Urothelium cell line (cell line): ENCODE data around the gene C6orf52.
A peak's percentile ranks its signal among the peaks of the same experiment; 100 is the strongest.
"Not testable (repeated sequence)": the region's sequence is repeated elsewhere in the genome, so short reads cannot be mapped to it uniquely, and the experiment has no call there.

Source experiments
- DNase-seq: peaks from one replicate; pipeline ENCODE4 v3.0.0; 2011; ENCODE audit warnings: low spot score, mixed read lengths
- FAIRE-seq: peaks from 2 replicates; lab custom pipeline; 2011; peaks lifted over from hg19 to GRCh38; lab: Jason Lieb, UNC

The C6orf52 gene

DNA sequence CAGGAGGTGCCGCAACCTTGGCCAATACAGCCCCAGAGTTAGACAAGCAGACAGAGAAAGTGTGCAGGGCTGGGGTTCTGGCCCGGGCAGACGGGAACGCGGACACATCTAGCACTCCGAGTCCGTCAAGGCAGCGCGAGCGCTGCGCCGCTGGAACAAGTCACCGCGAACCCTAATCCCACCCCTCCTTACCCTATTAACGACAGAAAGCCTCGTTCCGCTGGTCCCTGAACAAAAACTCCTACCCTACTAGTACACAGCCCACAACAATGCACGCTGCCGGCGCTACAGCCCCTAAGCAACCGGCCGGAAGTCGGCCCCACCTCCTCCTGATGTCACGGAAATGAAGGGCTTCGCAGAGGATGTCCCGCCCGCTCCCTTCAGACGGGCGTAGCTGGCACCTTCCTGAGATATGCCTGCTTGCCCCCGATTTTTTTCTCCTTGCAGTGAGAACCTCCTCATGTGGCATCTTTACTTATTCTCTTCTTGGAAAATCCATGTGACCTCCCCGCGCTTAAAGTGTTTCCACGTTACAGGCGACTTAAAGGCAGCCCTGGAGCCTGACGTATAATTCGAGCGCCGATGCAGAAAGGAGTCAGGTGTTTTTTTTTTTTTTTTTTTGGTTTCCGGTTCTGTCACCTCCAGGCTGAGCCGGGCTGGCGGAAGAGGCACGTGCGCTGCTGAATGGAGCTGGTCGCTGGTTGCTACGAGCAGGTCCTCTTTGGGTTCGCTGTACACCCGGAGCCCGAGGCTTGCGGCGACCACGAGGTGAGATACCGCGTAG is at the start of gene C6orf52, which contains the start of gene PAK1IP1:
TSS of gene C6orf52 (minus strand) at position 315 of the 784 bp plus-strand sequence. CDS start 7,066 bp downstream, outside the sequence.
TSS of gene PAK1IP1 (plus strand) at position 671 of the 784 bp plus-strand sequence. CDS start at position 685, 14 bp downstream.
- FAIRE-seq (no peak), DNase-seq (peak; percentile 93)

DNA sequence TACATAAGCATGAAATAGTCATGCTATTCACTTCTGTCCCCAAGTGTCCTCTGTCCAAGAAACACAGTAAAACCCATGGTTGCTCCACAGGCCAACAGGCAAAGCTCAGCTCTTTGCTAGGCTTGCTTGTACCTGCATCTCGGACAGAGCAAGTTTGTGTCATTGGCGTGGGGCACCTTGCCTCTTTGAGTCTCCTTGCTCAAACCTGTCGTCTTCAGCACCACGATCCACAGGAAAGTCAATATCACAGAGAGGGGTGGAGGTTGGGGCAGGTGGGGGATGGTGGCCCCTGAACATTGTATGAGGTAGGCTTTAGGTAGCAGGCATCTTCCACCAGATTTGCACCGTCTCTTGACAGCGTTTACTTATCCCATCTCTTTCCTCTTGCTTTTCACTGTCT is 49.1 kb upstream of the C6orf52 start:
- no peak for FAIRE-seq

DNA sequence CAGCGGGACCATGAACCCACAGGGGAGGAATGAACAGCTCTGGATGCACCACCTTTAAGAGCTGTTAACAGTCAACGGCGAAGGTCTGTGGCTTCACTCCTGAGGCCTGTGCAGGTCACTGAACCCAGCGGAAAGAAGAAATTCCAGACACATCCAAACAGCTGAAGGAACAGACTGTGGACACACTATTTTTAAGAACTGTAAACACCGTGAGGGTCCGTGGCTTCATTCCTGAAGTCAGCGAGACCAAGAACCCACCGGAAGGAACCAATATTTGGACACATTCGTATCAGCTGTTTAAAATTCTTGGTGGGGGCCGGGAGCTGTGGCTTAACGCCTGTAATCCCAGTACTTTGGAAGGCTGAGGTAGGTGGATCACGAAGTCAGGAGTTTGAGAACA is 47.8 kb upstream of the C6orf52 start:
- no peak for FAIRE-seq
- DNase-seq, result no peak

More for the DNA sequence above, 49.1 kb upstream of the C6orf52 start:
- DNase-seq, result no peak

DNA sequence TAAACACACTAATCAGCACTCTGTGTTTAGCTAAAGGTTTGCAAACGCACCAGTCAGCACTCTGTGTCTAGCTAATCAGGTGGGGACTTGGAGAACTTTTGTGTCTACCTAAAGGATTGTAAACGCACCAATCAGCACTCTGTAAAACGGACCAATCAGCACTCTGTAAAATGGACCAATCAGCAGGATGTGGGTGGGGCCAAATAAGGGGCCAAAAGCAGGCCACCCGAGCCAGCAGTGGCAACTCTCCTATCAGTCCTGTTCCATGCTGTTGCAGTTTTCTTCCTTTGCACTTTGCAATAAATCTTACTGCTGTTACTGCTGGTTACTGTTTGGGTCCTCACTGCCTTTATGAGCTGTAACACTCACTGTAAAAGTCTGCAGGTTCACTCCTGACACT is 47.2 kb upstream of the C6orf52 start:
- not testable (repeated sequence) for FAIRE-seq

DNA sequence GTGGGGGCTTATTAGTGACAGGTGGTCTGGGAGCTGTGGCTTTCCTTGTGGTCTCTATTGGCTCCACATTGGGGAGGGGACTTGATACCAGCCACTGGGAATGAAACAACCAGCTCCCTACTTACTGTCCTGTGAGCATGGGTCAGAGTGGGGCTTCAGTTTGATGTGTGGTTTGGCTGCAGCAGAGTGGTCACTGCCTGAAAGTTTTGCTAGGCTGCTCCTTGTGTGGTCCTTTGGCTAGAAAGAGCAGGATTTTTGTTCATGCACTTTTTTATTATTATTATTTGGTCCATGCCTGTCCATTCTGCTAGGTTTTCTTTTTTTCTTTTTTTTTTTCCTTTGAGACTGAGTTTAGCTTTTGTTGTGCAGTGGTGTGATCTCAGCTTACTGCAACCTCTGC is 45.6 kb upstream of the C6orf52 start:
- FAIRE-seq, result no peak

More for the DNA sequence above, 47.2 kb upstream of the C6orf52 start:
- DNase-seq, result not testable (repeated sequence)

DNA sequence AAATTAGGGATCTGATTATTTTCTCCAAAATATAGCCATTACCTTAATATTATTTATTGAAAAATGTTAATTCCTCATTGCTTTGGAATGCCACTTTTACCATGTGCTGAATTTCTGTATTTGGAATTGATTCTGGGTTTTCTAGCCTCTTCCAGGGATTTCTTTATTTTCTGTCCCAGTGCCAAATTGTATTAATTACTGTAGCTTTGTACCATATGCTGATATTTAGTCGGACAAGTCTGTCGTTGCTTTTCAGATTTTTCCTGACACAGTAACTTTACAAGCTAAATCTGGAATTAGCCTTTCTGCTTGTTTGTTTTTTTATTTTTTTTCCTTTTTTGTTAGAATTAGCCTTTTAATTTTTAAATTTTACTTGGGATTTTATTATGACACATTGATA is 42.3 kb upstream of the C6orf52 start:
- DNase-seq, result no peak
- no peak for FAIRE-seq

More for the DNA sequence above, 45.6 kb upstream of the C6orf52 start:
- no peak for DNase-seq

DNA sequence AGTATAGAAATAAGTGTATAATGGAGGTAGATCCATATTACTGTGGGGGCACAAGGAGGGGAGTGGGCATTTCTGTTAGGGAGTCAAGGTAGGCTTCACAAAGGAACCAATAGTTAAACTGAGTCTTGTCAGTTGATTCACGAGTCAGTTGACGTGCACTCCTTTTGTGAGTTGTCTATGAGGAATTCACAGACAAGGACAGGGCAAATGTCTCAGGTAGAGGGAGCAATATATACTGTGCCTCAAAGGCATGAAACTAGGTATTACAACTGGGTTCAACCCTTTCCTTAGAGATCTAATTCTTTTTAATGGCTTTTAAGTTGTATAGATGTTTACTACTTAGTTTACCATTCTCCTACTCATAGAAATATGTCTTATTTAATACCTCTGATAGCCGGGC is 39.4 kb upstream of the C6orf52 start:
- FAIRE-seq, result no peak
- DNase-seq, result no peak

DNA sequence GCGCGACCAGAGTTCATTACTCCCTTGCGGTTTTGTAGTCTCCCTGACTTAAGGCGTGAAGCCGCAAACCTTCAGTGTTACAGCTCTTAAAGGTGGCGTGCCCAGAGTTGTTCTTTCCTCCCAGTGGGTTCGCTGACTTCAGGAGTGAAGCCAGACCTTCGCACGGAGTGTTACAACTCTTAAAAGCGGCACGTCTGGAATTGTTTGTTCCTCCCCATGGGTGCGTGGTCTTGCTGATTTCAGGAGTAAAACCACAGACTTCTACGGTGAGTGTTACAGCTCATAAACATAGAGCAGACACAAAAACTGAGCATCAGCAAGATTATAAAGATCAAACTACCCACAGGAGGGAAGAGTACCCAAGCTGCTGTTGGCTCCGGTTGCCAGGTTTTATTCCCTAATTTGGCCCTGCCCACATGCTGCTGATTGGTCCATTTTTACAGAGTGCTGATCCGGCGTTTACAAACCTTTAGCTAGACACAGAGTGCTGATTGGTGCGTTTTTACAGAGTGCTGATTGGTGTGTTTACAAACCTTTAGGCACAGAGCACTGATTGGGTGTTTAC is 38.8 kb upstream of the C6orf52 start:
- no peak for DNase-seq
- no peak for FAIRE-seq

DNA sequence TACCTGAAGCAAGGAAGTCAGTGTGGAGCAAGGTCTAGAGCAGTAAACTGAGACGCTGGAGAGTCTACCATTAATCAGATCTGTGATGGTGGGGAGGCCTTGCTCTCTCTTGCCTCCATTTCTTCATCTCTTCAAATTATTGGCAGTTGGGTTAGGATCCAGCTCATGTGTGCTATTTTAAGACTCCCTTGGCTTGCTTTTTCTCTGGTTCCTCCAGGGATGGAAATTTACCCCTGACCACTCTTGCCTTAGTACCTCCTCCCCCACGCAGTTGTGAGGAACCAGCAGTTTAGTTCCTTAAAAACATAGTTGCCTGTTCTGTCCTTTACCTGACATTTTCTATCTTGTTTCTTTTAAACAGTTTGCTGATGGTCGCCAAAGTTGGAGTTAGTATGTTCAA is 35.8 kb upstream of the C6orf52 start:
- DNase-seq, result no peak
- FAIRE-seq, result no peak

DNA sequence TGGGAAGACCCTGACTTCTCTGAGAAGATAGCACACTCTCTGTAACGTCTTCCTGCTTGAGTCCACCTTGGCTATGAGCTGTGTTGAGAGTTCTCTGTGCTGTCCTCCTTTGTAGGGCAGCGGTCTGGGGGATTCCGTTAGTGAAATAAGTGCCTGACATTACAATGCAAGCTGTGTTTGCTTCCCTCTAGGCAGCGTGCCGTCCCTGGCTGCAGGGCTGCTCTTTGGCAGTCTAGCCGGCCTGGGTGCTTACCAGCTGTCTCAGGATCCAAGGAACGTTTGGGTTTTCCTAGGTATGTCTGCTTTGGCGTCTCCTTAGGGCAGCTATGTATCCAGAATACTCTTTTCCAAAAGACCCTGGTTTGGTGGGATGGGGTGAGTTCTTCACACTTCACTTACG is 31.3 kb upstream of the C6orf52 start:
- no peak for DNase-seq

DNA sequence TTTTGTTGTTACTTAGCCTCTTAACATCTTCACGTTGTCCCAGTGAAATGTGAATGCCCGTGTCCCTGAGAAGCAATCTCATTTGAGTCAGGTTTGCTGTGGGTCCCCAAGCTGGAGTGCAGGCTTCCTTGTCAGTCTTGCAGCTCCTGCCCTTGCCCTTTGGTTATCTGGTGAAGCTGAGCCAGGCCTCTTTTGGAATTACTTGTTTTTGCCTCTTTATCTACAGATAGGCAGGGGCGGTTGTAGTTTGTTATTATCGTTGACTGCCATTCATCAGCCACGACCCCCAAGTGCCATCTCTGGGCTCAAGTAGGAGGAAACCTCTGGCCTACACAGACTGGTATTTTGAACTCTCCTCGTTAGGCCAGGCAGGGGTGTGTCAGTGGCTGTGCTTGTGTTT is 30.6 kb upstream of the C6orf52 start:
- FAIRE-seq, result no peak
- no peak for DNase-seq

More for the DNA sequence above, 31.3 kb upstream of the C6orf52 start:
- no peak for FAIRE-seq

DNA sequence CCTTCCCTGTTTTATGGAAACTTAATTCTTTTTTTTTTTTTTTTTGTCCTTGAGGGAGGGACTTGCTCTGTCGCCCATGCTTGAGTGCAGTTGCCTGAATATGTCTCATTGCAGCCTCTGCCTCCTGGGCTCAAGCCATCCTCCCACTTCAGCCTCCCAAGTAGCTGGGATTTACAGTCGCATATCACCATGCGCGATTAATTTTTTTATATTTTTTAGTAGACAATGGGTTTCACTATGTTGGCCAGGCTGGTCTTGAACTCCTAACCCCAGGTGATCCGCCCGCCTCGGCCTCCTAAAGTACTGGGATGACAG is 29.1 kb upstream of the C6orf52 start:
- DNase-seq, result no peak
- no peak for FAIRE-seq

DNA sequence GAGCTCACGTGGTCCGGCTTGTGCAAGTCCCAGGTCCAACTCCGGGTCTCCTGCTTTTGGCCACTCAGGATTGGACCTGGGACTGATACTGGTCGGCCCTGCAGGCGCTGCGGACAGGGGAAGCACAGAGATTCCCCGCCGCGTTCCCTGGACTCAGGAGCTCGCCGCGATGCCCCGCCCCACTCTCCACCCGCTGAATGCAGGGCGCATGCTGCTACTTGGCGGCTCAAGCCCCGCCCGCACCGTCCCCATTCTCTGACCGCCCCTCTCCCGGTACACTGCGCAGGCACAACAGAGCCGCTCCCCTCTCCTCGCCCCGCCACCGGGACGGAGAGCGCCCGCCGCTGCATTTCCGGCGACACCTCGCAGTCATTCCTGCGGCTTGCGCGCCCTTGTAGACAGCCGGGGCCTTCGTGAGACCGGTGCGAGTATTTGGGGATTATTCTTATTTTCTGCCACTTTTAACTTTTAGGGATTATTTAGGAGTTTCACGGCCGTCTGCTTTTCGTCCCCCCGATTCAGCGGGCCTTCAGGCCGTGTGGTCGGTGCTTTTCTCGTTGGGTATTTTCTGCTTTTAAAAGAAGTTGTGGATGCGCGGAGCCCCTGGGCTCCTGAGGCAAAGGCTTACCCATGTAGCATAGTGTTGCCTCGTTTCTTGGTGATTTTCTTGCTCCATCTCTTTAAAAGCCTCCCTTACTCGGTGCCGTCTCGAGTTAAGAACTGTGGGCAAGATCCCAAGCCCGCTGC is 28.6 kb upstream of the C6orf52 start, which contains the start of gene TMEM14C:
TSS of gene TMEM14C (plus strand) at position 251 of the 747 bp plus-strand sequence. CDS start 1,544 bp downstream, outside the sequence.
- FAIRE-seq (no peak), DNase-seq (peak; percentile 95)

DNA sequence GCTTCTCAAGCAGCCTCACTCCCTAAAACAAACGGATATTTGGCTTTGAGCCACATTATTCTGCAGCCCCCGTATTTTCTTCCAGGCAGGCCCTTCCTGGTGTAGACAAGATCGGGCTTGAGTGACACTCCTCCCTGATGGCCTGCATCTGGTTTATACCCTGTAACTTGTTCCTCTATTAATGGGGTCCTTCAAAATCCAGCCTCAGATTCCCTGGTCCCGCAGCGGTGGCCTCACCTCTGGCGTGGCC is 28.1 kb upstream of the C6orf52 start:
- no peak for DNase-seq
- FAIRE-seq, result no peak

DNA sequence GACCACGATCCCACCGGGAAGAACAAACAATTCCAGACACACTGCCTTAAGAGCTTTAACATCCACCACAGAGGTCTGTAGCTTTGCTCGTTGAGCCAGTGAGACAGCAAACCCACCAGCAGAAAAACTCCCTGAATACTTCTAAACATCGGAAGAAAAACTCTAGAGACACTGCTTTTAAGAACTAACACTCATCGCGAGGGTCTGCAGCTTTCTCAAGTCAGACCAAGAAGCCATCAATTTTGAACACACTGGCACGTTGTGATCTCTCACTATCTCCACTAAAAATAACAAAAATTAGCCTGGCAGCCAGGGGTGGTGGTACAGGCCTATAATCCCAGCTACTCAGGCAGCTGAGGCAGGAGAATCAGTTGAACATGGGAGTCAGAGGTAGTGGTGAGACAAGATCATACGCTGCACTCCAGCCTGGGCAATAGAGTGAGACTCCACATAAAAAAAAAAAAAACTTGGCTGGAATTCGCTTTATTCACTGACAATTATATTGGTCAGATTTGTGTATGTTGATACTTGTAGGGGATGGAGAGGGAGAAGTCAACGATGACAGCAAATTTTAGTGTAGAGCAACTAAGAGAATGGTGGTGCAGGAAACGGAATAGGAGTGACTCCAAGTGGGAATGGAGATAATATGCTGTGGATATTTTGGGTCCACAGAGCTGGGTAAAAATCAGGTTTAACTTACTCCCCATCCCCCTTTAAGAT is 27.6 kb upstream of the C6orf52 start:
- no peak for DNase-seq
- FAIRE-seq, result no peak

DNA sequence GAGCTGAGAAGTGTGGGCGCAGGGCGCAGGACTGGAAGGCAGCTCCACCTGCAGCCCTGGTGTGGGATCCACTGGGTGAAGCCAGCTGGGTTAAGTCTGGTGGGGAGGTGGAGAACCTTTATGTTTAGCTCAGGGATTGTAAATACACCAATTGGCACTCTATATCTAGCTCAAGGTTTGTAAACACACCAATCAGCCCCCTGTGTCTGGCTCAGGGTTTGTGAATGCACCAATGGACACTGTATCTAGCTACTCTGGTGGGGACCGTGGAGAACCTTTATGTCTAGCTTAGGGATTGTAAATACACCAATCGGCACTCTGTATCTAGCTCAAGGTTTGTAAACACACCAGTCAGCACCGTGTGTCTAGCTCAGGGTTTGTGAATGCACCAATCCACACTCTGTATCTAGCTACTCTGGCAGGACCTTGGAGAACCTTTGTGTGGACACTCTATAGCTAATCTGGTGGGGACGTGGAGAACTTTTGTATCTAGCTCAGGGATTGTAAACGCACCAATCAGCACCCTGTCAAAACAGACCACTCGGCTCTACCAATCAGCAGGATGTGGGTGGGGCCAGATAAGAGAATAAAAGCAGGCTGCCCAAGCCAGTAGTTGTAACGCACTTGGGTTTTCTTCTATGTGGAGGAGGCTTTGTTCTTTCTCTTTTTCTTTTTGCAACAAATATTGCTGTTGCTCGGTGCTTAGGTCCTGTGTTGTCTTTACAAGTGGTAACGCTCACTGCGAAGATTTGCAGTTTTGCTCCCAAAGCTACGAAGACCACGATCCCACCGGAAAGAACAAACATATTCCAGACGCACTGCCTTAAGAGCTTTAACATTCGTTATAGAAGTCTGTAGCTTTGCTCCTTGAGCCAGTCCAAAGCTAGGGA is 26.8 kb upstream of the C6orf52 start:
- not testable (repeated sequence) for DNase-seq, FAIRE-seq

DNA sequence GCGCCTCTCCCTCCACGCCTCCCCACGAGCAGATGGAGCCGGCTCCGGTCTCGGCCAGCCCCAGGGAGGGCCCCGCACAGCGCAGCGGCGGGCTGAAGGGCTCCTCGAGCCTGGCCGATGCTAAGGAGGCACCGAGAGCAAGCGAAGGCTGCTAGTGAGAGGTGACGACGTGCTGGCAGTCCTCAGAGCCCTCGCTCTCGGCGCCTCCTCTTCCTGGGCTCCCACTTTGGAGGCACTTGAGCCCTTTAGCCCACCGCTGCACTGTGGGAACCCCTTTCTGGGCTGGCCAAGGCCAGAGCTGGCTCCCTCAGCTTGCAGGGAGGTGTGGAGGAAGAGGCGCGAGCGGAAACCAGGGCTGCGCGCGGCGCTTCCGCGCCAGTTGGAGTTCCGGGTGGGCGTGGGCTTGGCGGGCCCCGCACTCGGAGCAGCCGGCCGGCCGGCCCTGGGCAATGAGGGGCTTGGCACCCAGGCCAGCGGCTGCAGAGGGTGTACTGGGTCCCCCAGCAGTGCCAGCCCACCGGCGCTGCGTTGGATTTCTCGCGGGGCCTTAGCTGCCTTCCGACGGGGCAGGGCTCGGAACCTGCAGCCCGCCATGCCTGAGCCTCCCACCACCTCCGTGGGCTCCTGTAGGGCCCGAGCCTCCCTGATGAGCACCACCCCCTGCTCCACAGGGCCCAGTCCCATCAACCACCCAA is 26.0 kb upstream of the C6orf52 start:
- no peak for DNase-seq
- no peak for FAIRE-seq

DNA sequence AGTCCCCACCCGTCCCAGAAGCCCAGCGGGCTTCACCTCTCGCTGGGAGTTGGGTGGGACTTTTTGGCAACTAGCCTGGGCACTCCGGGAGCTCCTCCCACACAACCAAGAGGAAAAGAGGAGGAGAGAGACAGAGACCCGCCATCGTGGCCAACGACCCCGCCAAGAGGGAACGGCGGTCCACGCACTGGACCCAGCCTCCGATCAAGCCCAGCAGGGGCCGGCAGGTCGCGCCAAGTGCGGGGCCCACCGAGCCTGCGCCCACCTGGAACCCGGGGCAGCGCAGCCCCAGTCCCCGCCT is 25.5 kb upstream of the C6orf52 start:
- FAIRE-seq, result no peak
- DNase-seq, result no peak

DNA sequence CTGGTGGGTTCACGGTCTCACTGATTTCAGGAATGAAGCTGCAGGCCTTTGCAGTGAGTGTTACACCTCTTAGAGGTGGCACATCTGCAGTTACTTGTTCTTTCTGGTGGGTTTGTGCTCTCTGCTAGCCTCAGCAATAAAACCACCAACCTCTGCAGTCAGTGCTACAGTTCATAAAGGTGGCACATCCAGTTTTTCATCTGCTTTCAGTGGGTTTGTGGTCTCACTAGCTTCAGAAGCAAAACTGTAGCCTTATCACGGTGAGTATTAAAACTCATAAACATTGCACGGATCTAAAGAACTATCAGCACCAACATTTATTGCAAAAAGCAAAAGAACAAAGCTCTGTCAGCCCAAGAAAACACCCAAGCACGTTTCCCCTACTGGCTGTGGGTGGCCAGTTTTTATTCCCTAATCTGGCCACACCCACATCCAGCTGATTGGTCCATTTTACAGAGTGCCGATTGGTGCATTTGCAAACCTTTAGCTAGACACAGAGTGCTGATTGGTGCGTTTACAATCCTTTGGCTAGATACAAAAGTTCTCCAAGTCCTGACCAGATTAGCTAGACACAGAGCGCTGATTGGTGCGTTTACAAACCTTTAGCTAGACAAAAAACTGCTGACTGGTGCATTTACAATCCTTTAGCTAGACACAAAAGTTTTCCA is 25.0 kb upstream of the C6orf52 start:
- no peak for DNase-seq
- FAIRE-seq, result no peak
